Measurements from ENCODE around the gene PDE4DIP. TPM values are rescaled to one million over a fixed set of nuclear protein-coding genes. Genes with fewer than 3 reads are reported as not detected.
"Not testable (repeated sequence)": the region's sequence is repeated elsewhere in the genome, so short reads cannot be mapped to it uniquely, and the experiment has no call there.

PDE4DIP gene
- total RNA-seq (100 to 1,000 TPM; 104 to 115 TPM), polyA plus RNA-seq (10 to 100 TPM; 10.1 to 33.1 TPM)

DNA sequence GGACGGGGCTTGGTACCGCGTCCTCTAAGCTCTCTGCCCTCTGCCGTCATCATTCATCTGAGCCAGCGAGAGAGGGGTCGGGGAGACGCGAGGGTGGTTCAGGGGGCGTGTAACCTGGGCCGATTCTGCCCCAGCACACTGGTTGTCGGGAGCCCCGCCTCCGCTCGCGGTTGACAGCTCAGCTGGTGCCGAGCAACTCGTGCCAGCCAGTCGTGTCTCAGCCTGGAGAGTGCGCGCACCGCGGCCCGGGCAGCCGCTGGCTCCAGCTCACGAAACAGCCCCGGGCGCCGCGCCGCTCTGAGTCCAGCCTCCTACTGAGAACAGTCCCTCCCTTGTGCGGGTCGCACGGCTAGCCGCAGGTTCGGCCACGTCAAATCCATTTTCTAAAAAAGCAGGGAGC, at the start of gene PDE4DIP:
Gene PDE4DIP, plus strand, starts transcription at position 209 of the 400 bp plus-strand sequence. CDS start 347 bp downstream, outside the sequence.
- CTCF ChIA-PET (ENCODE audit: partially characterized antibody); H3K4me1 Mint-ChIP-seq; H3K9me3 ChIP-seq (ENCODE audit: control insufficient read depth in 1 of 2, low read length in 2 of 2); H3K27ac ChIP-seq (ENCODE audit: low read depth, low read length); H3K27me3 ChIP-seq (ENCODE audit: insufficient read depth, low read length); H3K36me3 ChIP-seq (ENCODE audit: insufficient read depth, low read length); H3K36me3 Mint-ChIP-seq; H3K4me3 ChIP-seq (ENCODE audit: low read length in 2 of 2); H3K9me3 Mint-ChIP-seq; POLR2A ChIA-PET (ENCODE audit: partially characterized antibody); H3K27me3 Mint-ChIP-seq; intact Hi-C loops (cut with micrococcal nuclease); H3K4me1 ChIP-seq (ENCODE audit: insufficient read depth, low read length): not testable (repeated sequence)
- H3K27ac Mint-ChIP-seq = peak within 1 kb of the TSS in 1 of 7 donors; percentile 59
- peak within 1 kb of the TSS in 6 of 8 donors; percentile 59 to 85 (median 73) for H3K4me3 Mint-ChIP-seq
- peak; percentile 34 to 44 (median 41) for DNase-seq

GRCh38 chr1:148808268-148808928, 35.8 kb upstream of the PDE4DIP start:
- H3K27me3 ChIP-seq (ENCODE audit: insufficient read depth, low read length); H3K36me3 ChIP-seq (ENCODE audit: insufficient read depth, low read length); H3K27me3 Mint-ChIP-seq; intact Hi-C loops (cut with micrococcal nuclease); POLR2A ChIA-PET (ENCODE audit: partially characterized antibody); H3K4me1 Mint-ChIP-seq; H3K36me3 Mint-ChIP-seq; H3K4me3 Mint-ChIP-seq; H3K4me1 ChIP-seq (ENCODE audit: insufficient read depth, low read length); H3K9me3 Mint-ChIP-seq; DNase-seq; H3K4me3 ChIP-seq (ENCODE audit: low read length in 2 of 2); H3K9me3 ChIP-seq (ENCODE audit: control insufficient read depth in 1 of 2, low read length in 2 of 2); H3K27ac ChIP-seq (ENCODE audit: low read depth, low read length); CTCF ChIA-PET (ENCODE audit: partially characterized antibody); H3K27ac Mint-ChIP-seq: not testable (repeated sequence)

DNA sequence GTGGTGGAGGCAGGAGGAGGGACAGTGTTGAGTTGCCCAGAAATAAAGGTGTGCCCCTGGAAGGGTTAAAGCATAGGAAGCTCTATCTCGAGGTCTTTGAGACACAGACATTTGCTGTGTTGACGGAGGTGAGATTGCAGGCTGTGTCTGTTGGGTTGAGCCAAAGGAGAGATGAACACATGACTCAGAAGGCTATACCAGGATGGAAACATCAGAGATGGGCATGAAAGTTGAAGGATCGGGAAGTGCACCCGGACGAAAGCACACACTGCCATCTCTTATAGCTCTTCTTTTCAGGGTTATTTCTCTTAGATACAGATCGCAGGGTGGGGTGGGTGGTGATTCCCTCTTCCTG, 35.3 kb upstream of the PDE4DIP start:
- H3K4me3 ChIP-seq (ENCODE audit: low read length in 2 of 2); H3K4me1 ChIP-seq (ENCODE audit: insufficient read depth, low read length); H3K36me3 ChIP-seq (ENCODE audit: insufficient read depth, low read length); H3K27ac ChIP-seq (ENCODE audit: low read depth, low read length); H3K27me3 ChIP-seq (ENCODE audit: insufficient read depth, low read length); H3K4me3 Mint-ChIP-seq; DNase-seq; H3K9me3 ChIP-seq (ENCODE audit: control insufficient read depth in 1 of 2, low read length in 2 of 2); H3K36me3 Mint-ChIP-seq; intact Hi-C loops (cut with micrococcal nuclease); POLR2A ChIA-PET (ENCODE audit: partially characterized antibody); H3K27me3 Mint-ChIP-seq; H3K4me1 Mint-ChIP-seq; CTCF ChIA-PET (ENCODE audit: partially characterized antibody); H3K9me3 Mint-ChIP-seq; H3K27ac Mint-ChIP-seq: not testable (repeated sequence)

DNA sequence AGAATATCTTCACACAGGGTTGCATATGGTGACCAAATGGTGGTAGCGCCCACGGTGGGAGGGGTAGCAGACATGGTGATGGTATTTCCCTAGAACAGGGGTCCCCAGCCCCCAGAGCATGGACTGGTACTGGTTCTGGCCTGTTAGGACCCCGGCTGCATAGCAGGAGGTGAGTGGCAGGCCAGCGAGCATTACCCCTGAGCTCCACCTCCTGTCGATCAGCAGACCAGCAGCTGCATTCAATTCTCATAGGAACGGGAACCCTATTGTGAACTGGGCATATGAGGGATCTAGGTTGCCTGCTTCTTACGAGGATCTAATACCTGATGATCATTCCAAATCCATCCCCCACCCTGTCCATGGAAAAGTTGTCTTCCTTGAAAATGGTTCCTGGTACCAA, 22.0 kb upstream of the PDE4DIP start:
- DNase-seq; H3K36me3 ChIP-seq (ENCODE audit: insufficient read depth, low read length); H3K27me3 ChIP-seq (ENCODE audit: insufficient read depth, low read length); CTCF ChIA-PET (ENCODE audit: partially characterized antibody); H3K4me1 Mint-ChIP-seq; POLR2A ChIA-PET (ENCODE audit: partially characterized antibody); H3K4me3 Mint-ChIP-seq; H3K9me3 Mint-ChIP-seq; H3K4me3 ChIP-seq (ENCODE audit: low read length in 2 of 2); intact Hi-C loops (cut with micrococcal nuclease); H3K36me3 Mint-ChIP-seq; H3K9me3 ChIP-seq (ENCODE audit: control insufficient read depth in 1 of 2, low read length in 2 of 2); H3K27ac Mint-ChIP-seq; H3K27me3 Mint-ChIP-seq; H3K27ac ChIP-seq (ENCODE audit: low read depth, low read length); H3K4me1 ChIP-seq (ENCODE audit: insufficient read depth, low read length): not testable (repeated sequence)

- H3K27ac ChIP-seq (ENCODE audit: low read depth, low read length); H3K27me3 ChIP-seq (ENCODE audit: insufficient read depth, low read length); intact Hi-C loops (cut with micrococcal nuclease); H3K36me3 ChIP-seq (ENCODE audit: insufficient read depth, low read length); H3K36me3 Mint-ChIP-seq; H3K27ac Mint-ChIP-seq; H3K4me1 ChIP-seq (ENCODE audit: insufficient read depth, low read length); H3K4me3 Mint-ChIP-seq; H3K4me3 ChIP-seq (ENCODE audit: low read length in 2 of 2); POLR2A ChIA-PET (ENCODE audit: partially characterized antibody); H3K9me3 Mint-ChIP-seq; DNase-seq; H3K9me3 ChIP-seq (ENCODE audit: control insufficient read depth in 1 of 2, low read length in 2 of 2); H3K4me1 Mint-ChIP-seq; H3K27me3 Mint-ChIP-seq; CTCF ChIA-PET (ENCODE audit: partially characterized antibody): not testable (repeated sequence)
Measured at GRCh38 chr1:148823822-148824221, 20.4 kb upstream of the PDE4DIP start.

- DNase-seq; H3K9me3 Mint-ChIP-seq; H3K27me3 ChIP-seq (ENCODE audit: insufficient read depth, low read length); H3K27ac Mint-ChIP-seq; H3K9me3 ChIP-seq (ENCODE audit: control insufficient read depth in 1 of 2, low read length in 2 of 2); H3K4me1 Mint-ChIP-seq; H3K4me3 Mint-ChIP-seq; POLR2A ChIA-PET (ENCODE audit: partially characterized antibody); H3K4me1 ChIP-seq (ENCODE audit: insufficient read depth, low read length); CTCF ChIA-PET (ENCODE audit: partially characterized antibody); H3K4me3 ChIP-seq (ENCODE audit: low read length in 2 of 2); H3K36me3 ChIP-seq (ENCODE audit: insufficient read depth, low read length); H3K27ac ChIP-seq (ENCODE audit: low read depth, low read length); H3K27me3 Mint-ChIP-seq; H3K36me3 Mint-ChIP-seq; intact Hi-C loops (cut with micrococcal nuclease): not testable (repeated sequence)
Measured at GRCh38 chr1:148825029-148825428, 19.2 kb upstream of the PDE4DIP start.

GRCh38 chr1:148828531-148828930, 15.7 kb upstream of the PDE4DIP start:
- H3K4me1 ChIP-seq (ENCODE audit: insufficient read depth, low read length); H3K4me3 ChIP-seq (ENCODE audit: low read length in 2 of 2); H3K36me3 ChIP-seq (ENCODE audit: insufficient read depth, low read length); H3K4me3 Mint-ChIP-seq; H3K27me3 Mint-ChIP-seq; H3K27ac ChIP-seq (ENCODE audit: low read depth, low read length); intact Hi-C loops (cut with micrococcal nuclease); H3K27ac Mint-ChIP-seq; DNase-seq; H3K36me3 Mint-ChIP-seq; CTCF ChIA-PET (ENCODE audit: partially characterized antibody); H3K9me3 Mint-ChIP-seq; H3K4me1 Mint-ChIP-seq; H3K9me3 ChIP-seq (ENCODE audit: control insufficient read depth in 1 of 2, low read length in 2 of 2); POLR2A ChIA-PET (ENCODE audit: partially characterized antibody); H3K27me3 ChIP-seq (ENCODE audit: insufficient read depth, low read length): not testable (repeated sequence)

DNA sequence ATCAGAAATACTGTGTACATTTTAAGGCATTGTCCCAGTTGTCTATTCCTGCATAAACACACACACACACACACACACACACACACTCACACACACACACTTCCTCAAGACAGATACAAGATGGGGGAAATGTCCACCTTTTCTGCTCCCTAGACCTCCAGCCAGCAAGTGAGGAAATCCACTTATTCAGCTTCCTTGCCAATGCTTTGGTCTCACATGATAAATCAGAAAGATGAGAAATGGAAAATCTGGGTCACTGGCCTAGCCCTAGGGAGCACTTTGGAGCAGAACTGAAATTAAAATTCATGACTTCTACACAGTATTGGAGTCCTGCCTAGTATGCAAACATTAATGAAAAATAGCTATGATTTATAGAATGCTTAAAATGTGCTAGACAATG, 15.3 kb upstream of the PDE4DIP start:
- H3K27me3 Mint-ChIP-seq; H3K4me3 Mint-ChIP-seq; H3K4me1 Mint-ChIP-seq; H3K27ac ChIP-seq (ENCODE audit: low read depth, low read length); H3K27ac Mint-ChIP-seq; H3K9me3 Mint-ChIP-seq; intact Hi-C loops (cut with micrococcal nuclease); POLR2A ChIA-PET (ENCODE audit: partially characterized antibody); H3K36me3 Mint-ChIP-seq; H3K4me1 ChIP-seq (ENCODE audit: insufficient read depth, low read length); H3K9me3 ChIP-seq (ENCODE audit: control insufficient read depth in 1 of 2, low read length in 2 of 2); H3K36me3 ChIP-seq (ENCODE audit: insufficient read depth, low read length); H3K27me3 ChIP-seq (ENCODE audit: insufficient read depth, low read length); CTCF ChIA-PET (ENCODE audit: partially characterized antibody); DNase-seq; H3K4me3 ChIP-seq (ENCODE audit: low read length in 2 of 2): not testable (repeated sequence)
